H1 (cell line): ENCODE results near the gene CACNA1B. TPM values are rescaled to one million over a fixed set of nuclear protein-coding genes. Genes with fewer than 3 reads are reported as not detected.

Source experiments
- CREB1 ChIP-seq: IDR thresholded peaks from 2 replicates; pipeline ENCODE4 v1.6.1; 2012; ENCODE audit warnings: inconsistent platforms
- CTBP2 ChIP-seq: IDR thresholded peaks from 2 replicates; pipeline ENCODE4 v1.7.0; 2011; ENCODE audit warnings: borderline replicate concordance, mild to moderate bottlenecking, moderate library complexity, mixed read lengths, low read length; ENCODE audit not compliant: insufficient read depth, insufficient read length
- FOSL1 ChIP-seq: IDR thresholded peaks from 2 replicates; pipeline ENCODE4 v1.6.1; 2011; ENCODE audit warnings: mild to moderate bottlenecking, low read depth, low read length, moderate library complexity; ENCODE audit not compliant: insufficient read depth
- KDM5A ChIP-seq: fragments of 200-600 bp; IDR thresholded peaks from 2 replicates; pipeline ENCODE4 v1.7.1; 2012; ENCODE audit warnings: mild to moderate bottlenecking, low read length, inconsistent platforms, mixed read lengths
- MAFK ChIP-seq: IDR thresholded peaks from 2 replicates; pipeline ENCODE4 v1.6.1; 2012; ENCODE audit warnings: low read depth, mild to moderate bottlenecking, improper control_type of control experiment, low read length
- POLR2AphosphoS5 ChIP-seq: IDR thresholded peaks from 2 replicates; pipeline ENCODE4 v1.6.1; 2011; ENCODE audit warnings: low read depth, low read length
- SIRT6 ChIP-seq: IDR thresholded peaks from one replicate; pipeline ENCODE4 v1.7.1; 2012; ENCODE audit warnings: low read length, inconsistent platforms
- SP2 ChIP-seq: IDR thresholded peaks from 2 replicates; pipeline ENCODE4 v1.6.1; 2012; ENCODE audit warnings: mild to moderate bottlenecking, low read length, inconsistent platforms
- polyA plus RNA-seq, 7 experiments: library from polyadenylated mRNA; depleted of rRNA in 3 of 7; stranded (reverse) in 5 of 7; unstranded in 2 of 7; fragments of >200 nt in 5 of 7; fragments of 200-250 nt in 2 of 7; gene quantifications; 1 replicate in 5 of 7; 2 replicates in 1 of 7; 4 replicates in 1 of 7; pipeline versions ENCODE4 v1.2.1 to v1.2.3, GENCODE V29; 2011 to 2013; ENCODE audit warnings: missing spikeins in 2 of 7, mixed read lengths in 2 of 7
- total RNA-seq: library from RNA; stranded (reverse); fragmentation: NEBNext Ultra II Directional; extraction: Animal tissue kit (Norgen Biotek cat#: 25700); gene quantifications from 2 replicates; pipeline ENCODE4 v1.2.1, GENCODE V29; 2021

CACNA1B gene
- total and polyA plus RNA-seq, 2 of the 8 experiments (the other 6 are each of a cell fraction or from before 2014, with no cell fraction given) = 1.5 to 5.7 TPM

DNA sequence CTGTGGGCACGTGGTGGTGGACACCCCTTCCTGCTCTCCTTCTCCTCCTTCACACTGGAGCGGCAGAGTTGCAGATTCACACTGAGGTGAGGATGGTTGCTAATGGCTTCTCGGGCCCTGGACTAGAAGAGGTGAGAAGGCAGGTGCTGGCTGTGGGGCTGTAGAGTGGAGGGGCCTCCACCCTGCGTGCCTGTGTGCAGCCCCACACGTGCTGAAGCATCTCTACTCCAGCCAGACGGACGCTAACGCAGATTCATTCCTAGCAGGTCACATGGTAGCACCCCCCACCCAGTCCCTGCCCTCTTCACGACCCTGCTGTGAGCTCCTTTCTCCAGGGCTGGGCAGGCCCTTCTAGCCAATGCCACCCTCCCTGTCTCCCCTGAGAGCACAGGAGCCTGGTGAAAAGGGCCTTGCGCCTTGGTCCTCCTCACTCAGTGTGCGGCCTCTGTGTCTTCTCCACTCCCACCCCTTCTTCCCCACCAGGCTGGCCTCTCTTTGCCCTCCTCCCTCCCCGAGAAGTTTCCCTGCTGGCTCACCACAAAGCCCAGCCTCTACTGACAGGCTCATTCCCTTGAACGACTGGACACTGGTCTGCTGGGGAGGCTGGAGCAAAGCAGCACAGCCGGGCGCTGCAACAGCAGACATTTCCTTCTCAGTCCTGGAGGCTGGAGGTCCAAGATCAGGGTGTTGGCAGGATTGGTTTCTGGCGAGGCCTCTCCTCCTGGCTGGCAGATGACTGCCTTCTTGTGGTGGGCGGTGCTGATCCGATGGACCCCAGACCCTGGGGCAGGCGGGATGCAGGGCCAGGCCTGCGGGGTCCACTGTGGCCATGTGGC is 14.2 kb downstream of the CACNA1B start (continued):
- no peak for TF ChIP-seq CTBP2
- no peak for TF ChIP-seq FOSL1
- no peak for TF ChIP-seq SP2
- TF ChIP-seq SIRT6 = no peak
- no peak for TF ChIP-seq MAFK
- no peak for TF ChIP-seq KDM5A
- TF ChIP-seq CREB1 = no peak
- TF ChIP-seq POLR2AphosphoS5 = no peak
